ENCODE data around the gene DBX1.
"Not testable (repeated sequence)": the region's sequence is repeated elsewhere in the genome, so short reads cannot be mapped to it uniquely, and the experiment has no call there.

DBX1 gene

DNA sequence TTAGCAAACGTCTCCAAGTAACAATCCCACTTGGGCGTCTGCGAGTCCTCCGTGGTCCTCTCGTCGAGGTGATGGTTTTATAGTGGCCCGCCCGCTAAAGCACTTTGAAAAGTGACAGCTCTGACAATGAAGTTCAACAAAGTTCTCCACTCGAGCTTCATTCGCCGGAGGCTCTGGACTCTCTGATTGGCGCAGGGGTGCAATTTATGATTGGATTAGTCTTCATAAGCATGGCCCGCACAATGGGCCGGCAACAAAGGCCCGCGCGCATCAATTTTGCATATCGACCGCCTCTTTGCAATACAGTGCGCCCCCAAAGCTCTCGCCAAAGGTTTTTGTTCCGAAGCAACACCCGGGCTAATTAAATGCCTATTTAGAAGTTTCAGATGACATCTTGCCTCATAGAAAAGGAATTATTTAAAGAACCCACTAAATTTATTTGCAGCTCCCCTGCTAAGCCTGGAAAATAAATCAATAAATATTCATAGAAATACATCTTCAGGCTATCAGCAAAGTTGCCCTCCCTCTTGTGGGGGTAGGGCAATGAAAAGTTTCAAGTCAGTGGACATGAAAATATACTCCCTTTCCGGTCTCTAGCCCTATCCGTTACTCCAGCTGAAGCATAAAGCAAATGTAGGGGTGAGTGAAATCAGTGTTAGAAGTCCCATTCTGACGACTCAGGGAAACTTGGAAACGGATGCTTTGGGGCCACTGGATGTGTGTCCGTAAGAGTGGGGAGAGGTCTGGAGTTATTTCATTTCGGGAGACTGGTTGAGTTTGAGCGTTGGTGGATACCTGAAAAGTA is at the start of gene DBX1:
Gene DBX1 (minus strand): TSS at position 51 of the 805 bp plus-strand sequence. CDS start 151 bp downstream, outside the sequence.
- DNase-seq: no peak

DNA sequence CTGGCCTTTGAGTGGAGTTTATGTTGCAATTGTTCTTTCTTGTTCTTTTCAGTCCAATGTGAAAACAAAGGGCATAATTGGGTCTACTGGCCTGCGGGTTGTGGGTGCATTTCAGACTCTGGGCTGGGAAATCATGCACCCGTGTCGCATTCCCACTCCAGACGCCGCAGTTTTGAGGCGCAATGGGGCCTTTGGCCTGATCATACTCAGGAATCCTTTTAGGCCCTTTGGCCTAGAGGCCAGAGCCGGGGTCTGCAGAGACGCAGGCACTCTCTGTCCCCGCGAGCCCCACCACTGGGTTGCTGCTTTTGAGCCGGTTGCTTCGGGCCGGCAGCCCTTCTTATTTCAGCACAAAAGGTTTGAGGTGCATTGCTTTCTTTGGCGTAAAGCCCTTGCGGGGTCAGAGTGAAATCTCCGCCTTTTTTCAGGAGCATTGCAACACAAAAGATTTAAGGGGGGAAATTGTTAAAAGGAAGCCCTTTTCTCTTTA is 48.4 kb upstream of the DBX1 start:
- no peak for DNase-seq

DNA sequence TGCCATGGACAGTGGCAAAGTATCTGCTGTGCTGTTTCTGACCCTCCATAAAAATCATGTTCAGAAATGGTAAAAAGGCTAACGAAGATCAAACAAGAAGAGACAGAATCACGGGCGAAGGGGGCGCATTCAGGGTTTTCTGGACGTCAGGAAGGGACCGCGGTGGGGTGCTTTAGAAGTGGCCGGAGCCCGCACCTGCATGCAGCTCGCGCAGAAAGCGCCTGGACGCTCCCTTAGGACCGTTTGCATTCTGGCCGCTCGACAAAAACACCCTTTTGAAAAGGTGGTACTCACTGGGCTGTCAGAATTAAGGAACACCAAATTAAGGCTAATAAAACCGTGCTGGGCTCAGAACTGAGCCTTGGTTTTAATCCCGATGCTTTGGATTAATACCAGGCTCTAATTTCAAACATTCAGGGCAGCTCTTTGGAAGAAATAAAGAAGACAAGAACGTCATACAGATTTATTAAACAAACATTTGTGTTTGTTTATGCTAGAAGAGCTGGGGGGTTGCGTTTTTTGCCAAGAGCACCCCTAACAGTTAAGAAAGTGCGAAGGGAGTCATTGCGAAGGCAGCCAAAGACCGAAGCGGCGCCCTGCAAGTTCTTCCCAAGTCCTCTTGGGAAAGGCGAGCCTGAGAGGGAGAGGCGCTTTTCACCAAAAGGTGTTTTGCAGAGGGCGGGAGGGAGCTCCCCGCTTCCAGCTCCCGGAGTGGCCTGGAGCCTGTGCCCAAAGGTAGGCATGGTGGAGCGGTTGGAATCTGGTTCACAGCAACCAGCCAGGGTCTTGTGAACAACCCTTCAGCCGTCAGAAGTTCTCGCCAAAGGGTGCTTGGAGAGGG is 47.7 kb upstream of the DBX1 start:
- DNase-seq: no peak

- DNase-seq: no peak
Measured at GRCh38 chr11:20205807-20206206, 45.5 kb upstream of the DBX1 start.

GRCh38 chr11:20204681-20205080 is 44.4 kb upstream of the DBX1 start:
- DNase-seq: no peak

DNA sequence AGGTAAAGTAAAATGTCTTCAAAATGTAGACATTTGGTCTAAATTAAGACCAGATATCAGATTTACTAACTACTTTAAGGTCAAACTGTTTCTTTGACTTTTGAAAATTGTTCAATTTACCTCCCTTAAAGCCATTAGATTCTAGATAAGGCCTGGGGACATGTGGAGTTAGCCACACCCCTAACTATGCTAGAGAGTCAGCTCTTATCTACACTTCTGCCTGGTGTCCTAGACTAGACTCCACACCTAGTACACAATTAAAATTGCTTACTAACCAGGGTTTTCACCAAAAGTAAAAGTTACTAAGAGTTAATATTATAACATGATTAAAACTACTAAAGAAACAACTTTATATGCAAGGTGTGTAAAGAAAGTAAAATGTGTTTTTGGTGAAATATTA is 43.6 kb upstream of the DBX1 start:
- DNase-seq: no peak

DNA sequence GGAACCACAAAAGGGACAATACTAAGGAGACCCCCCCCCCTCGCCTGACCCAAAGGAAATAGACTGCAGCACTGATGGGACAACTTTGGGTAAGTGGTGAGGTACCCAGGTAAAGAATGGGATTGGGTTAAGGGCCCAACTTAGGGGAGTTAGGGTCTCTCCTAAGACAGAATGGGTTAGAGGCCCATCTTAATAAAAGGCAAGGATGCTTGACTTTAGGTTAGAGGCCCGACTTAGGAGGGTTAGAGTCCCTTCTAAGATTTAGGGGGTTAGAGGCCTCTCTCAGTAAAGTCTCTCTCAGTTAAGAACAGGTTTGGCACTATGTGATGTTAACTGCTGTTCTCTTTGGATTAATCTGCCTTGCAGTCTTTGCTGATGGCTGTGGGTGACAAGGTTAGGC is 41.0 kb upstream of the DBX1 start:
- DNase-seq: no peak

GRCh38 chr11:20200331-20200955 is 40.2 kb upstream of the DBX1 start:
- DNase-seq: not testable (repeated sequence)

DNA sequence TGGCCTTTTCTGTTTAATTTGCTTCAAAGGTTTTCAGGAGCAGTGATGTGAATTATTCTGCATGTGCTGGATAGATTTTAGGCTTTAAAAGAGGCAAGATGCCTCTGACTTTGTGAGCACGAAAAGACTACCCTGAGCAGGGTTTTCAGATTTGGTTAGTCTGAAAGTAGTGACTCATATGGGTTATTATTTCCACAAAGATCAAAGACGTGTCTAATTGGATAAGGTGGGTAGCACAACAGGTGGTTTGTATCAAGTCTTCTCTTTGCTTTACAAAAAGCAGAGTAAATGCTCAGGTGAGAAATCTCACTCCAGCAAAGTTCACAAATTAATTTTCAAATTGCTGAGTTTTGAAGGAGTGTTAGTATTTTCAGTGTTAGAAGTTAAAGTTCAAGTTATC is 37.6 kb upstream of the DBX1 start:
- no peak for DNase-seq

GRCh38 chr11:20194470-20194869 is 34.2 kb upstream of the DBX1 start:
- no peak for DNase-seq

- DNase-seq: no peak
Measured at GRCh38 chr11:20193307-20193706, 33.0 kb upstream of the DBX1 start.

- no peak for DNase-seq
Measured at GRCh38 chr11:20192641-20193040, 32.4 kb upstream of the DBX1 start.

DNA sequence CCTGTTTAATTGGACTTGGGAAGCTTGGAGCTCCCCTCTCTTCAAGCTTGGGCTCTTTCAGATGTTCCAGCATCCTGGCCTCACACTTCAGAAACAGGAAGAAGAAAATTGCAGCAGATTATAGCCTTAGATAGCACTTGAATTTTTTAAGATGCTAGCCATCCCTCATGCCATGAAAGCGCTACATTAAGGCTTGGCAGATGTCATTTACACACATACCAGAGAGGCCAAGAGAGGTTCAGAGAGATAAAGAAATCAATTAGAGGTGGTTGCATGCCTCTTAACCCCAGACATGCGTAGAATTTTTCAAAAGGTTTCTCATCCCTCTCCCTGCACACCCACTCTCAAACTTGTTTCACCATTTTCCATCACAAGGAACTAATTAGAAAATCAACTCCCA is 31.9 kb upstream of the DBX1 start:
- no peak for DNase-seq

DNA sequence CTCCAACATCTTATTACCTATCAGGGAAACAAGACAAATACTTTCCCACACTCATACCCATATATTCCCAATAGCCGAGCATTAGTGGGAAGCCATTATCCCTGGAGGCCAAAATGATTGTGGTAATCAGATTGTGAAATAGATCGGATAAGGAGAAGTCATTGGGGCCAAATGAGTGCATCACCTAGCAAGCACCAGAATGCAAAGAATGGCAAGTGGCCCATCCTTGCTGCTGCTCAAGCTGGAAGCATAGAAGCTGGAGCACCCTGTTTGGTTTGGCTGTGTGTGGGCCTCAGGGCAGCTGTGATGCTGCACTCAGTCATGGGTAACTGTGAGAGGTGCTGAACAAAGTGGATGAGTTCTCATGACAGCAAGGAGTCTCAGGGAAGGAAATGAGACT is 18.7 kb upstream of the DBX1 start:
- no peak for DNase-seq

DNA sequence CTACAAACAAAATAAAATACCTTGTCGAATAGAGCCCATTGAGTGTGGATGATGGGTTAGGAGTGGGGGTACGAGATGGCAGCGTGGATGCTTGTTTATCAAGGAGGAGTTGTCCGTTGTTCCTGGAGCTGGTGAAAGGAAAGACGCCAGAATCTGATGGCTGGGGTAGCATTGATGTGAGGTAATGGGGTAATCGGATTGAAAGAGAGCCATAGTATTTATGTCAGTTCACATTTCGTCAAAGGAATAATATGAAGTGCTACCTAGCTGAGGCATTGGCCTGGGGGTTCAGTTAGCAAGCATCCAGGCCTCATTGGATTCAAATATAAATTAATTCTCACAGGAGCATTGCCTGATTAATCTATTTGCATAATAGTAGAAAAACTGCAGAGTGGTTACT is 16.9 kb upstream of the DBX1 start:
- no peak for DNase-seq

DNA sequence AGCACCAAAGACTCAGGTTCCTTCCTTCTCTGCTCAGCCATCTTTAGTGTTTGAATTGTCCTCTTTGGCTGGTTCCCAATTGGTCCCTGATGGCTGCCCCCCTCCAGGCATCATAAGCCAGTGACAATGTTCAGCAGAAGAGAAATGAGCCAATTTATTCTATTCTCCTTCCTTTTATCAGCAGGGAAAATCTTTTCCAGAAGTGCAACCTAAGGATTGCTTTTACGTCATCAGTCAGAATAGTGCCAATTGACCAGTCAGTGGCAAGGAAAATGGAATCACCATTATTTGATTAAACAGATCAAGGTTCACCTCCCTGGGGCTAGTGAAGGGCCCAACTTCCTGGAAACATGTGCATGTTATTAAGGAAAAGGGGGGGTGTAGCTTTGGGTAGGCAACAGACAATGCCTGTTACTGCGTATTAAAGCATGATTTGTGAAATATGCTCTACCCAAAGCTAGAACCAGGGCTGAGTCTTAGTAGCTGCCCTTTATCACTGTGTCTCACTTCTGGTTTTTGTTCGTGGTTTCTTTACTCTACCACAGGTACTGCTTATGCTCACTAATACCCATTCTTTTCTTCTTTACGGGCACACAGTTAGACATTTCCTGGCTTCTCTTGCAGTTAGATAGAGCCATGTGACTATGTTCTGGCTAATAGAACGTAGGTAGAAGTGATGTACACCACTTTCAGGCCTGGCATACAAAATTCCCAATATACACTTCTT is 12.6 kb upstream of the DBX1 start:
- DNase-seq: no peak

GRCh38 chr11:20163783-20164481 is 3.7 kb upstream of the DBX1 start:
- no peak for DNase-seq

GRCh38 chr11:20162824-20163782 is 2.8 kb upstream of the DBX1 start:
- DNase-seq: peak; percentile 24

GRCh38 chr11:20161923-20162744 is 1.9 kb upstream of the DBX1 start:
- DNase-seq: no peak
